AG09319 (cell line): ENCODE measurements around the gene RBBP8NL.

Experiments
- DNase-seq: peaks from one replicate; pipeline ENCODE4 v3.0.0-alpha.2; 2010; ENCODE audit warnings: low read depth; ENCODE audit errors: extremely low read depth
- TF ChIP-seq, protein P1 (sequence below): IDR thresholded peaks from 2 replicates; pipeline ENCODE4 v1.5.1; 2011; ENCODE audit warnings: low read depth, mild to moderate bottlenecking, inconsistent platforms, low read length, moderate library complexity

Gene RBBP8NL

GRCh38 chr20:62427172-62428001, at the start of gene RBBP8NL:
Gene RBBP8NL (minus strand): TSS chr20:62427539. CDS start chr20:62419647, 7,892 bp downstream.
- DNase-seq = no peak
- TF ChIP-seq, protein P1, sequence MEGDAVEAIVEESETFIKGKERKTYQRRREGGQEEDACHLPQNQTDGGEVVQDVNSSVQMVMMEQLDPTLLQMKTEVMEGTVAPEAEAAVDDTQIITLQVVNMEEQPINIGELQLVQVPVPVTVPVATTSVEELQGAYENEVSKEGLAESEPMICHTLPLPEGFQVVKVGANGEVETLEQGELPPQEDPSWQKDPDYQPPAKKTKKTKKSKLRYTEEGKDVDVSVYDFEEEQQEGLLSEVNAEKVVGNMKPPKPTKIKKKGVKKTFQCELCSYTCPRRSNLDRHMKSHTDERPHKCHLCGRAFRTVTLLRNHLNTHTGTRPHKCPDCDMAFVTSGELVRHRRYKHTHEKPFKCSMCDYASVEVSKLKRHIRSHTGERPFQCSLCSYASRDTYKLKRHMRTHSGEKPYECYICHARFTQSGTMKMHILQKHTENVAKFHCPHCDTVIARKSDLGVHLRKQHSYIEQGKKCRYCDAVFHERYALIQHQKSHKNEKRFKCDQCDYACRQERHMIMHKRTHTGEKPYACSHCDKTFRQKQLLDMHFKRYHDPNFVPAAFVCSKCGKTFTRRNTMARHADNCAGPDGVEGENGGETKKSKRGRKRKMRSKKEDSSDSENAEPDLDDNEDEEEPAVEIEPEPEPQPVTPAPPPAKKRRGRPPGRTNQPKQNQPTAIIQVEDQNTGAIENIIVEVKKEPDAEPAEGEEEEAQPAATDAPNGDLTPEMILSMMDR = no peak

GRCh38 chr20:62476056-62476838, 48.9 kb upstream of the RBBP8NL start:
- DNase-seq = no peak
- TF ChIP-seq, protein P1 = no peak

- no peak for DNase-seq
Observed at GRCh38 chr20:62475772-62476055, 48.4 kb upstream of the RBBP8NL start, which contains the start of gene GATA5. Gene GATA5 (minus strand): TSS chr20:62475995. CDS start chr20:62475521, 474 bp downstream.

GRCh38 chr20:62475027-62475771, 47.9 kb upstream of the RBBP8NL start:
- TF ChIP-seq, protein P1 = no peak
- no peak for DNase-seq

More at GRCh38 chr20:62475772-62476055, 48.4 kb upstream of the RBBP8NL start, which contains the start of gene GATA5:
- TF ChIP-seq, protein P1 = no peak

- DNase-seq = no peak
- TF ChIP-seq, protein P1 = no peak
Observed at GRCh38 chr20:62474604-62475026, 47.3 kb upstream of the RBBP8NL start.

DNA sequence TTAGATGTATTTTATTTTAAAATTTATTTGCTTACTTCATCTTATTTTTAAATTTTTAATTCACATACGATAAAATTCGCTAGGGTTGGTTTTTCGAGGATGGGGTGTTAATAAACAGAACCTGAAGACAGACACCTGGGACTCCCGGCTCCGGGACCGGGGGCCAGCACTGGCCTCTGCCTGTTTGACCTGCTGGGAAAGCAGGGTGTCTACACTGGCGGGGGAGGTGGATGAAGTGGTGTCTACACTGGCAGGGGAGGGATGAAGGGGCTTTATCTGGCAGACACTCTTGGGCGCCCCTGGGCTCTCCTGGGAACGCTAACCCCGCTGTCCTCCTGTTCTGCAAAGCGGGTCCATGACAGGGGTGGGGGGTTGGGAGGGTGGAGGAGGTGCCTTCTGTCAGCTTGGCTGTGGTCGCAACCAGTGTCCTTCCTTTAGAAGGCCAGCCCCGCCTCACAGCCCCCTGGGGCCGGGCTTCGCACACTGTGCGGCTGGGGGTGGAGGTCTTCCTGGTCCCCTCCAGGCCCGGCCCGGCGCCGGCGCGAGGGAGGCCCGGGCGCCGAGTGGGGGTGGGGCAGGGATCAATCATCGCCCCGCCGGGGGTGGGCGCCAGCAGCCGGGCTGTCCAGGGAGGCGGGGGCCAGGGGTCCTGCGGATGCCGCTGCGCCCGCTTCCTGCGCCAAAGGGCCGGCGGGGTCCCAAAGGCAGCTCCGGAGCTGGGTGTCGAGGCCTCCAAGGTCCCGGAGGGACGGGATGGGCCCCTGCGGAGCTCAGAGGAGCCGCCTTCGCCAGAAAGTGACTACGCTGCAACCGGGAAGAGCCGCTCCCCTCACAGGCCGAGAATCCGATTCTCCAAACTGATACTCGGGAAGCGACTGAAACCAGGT, 46.6 kb upstream of the RBBP8NL start:
- TF ChIP-seq, protein P1 = no peak
- no peak for DNase-seq
